Activated CD4-positive, alpha-beta T cell treated with anti-CD3 and anti-CD28 coated beads for 36 hours (primary cell): ENCODE results near the gene HSP90B1. TPM values are rescaled to one million over a fixed set of nuclear protein-coding genes. Genes with fewer than 3 reads are reported as not detected.

Experiments
- ATAC-seq: fragments of 200-7000 bp; cut with Tn5 transposase; one replicate; pipeline ENCODE4 v1.10.0; 2021; ENCODE audit warnings: mild to moderate bottlenecking, moderate library complexity
- CTCF ChIA-PET: fragments of 350-600 bp; sonication (Branson Sonifier 250); formaldehyde crosslinking; loops from one replicate; lab custom pipeline; 2021; ENCODE audit warnings: antibody characterized with exemption; lab: Charles Lee
- POLR2A ChIA-PET: fragments of 350-600 bp; sonication (Branson Sonifier 250); formaldehyde crosslinking; loops from one replicate; lab custom pipeline; 2021; ENCODE audit warnings: antibody characterized with exemption, inconsistent platforms; lab: Charles Lee
- DNase-seq: peaks from one replicate; pipeline ENCODE4 v3.0.0-alpha.2; 2020
- H3K27ac Mint-ChIP-seq: one replicate; pipeline ENCODE4 v1.8.0; 2021; ENCODE audit warnings: mixed read lengths
- H3K27me3 Mint-ChIP-seq: one replicate; pipeline ENCODE4 v1.8.0; 2021; ENCODE audit warnings: mixed read lengths
- H3K36me3 Mint-ChIP-seq: one replicate; pipeline ENCODE4 v1.8.0; 2021; ENCODE audit warnings: low read depth, mixed read lengths
- H3K4me1 Mint-ChIP-seq: one replicate; pipeline ENCODE4 v1.8.0; 2021; ENCODE audit warnings: mixed read lengths
- H3K4me3 Mint-ChIP-seq: one replicate; pipeline ENCODE4 v1.8.0; 2021; ENCODE audit warnings: mild to moderate bottlenecking, moderate library complexity, mixed read lengths
- H3K9me3 Mint-ChIP-seq: one replicate; pipeline ENCODE4 v1.8.0; 2021; ENCODE audit warnings: low read depth, mixed read lengths
- intact Hi-C, 2 experiments: fragments of 100-400 bp; cut with DNase I in 1 of 2; cut with micrococcal nuclease in 1 of 2; formaldehyde crosslinking; loops; one replicate each; pipeline versions ENCODE4 v1.14.2 to v1.15.1; 2022 to 2024; cut with DNase I, micrococcal nuclease
- total RNA-seq, 2 experiments: library from RNA; stranded (reverse); gene quantifications; one replicate each; pipeline ENCODE4 v1.2.3, GENCODE V29; 2021

HSP90B1 gene
- total RNA-seq, 2 experiments from 2014 or later = 384 to 394 TPM

DNA sequence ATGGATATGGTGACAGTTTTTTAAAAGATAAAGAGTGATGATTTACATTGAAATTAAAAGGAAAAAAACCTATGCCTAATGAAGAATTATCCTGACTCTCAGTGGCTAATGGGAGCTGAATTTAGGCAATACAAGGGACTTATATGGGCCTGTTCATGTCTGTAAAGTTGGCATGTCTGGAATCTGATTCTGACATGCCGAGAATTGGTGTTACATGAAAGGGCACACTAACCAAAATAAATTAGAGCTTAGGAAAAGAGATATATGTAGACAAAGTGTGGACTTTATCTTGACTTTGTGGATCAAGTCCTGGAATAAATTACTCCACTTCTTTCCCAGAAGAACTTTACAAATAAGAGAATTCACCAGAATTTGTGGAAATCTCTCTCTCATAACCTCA, 36.5 kb downstream of the HSP90B1 start:
- ChIA-PET POLR2A (interaction anchor here (0.6 to 4.7 kb wide), 7 partner anchors 10 to 176 kb away, joined by 3 to 50 read pairs (median 4); partner anchors contain the start of genes HSP90B1 and NFYB), CTCF (interaction anchor here (0.6 to 3.7 kb wide), 11 partner anchors 12 to 143 kb away, joined by 3 to 32 read pairs (median 4); partner anchors contain the start of gene HSP90B1)
- Mint-ChIP-seq H3K27ac (peak overlapping the region; percentile 98), H3K36me3 (peaks cover 26% of the 10 kb centered on the region), H3K4me1 (peaks cover 53% of the 10 kb centered on the region), H3K9me3 (no peaks in the 10 kb centered on the region), H3K27me3 (no peaks in the 10 kb centered on the region), H3K4me3 (peak overlapping the region; percentile 94)
- intact Hi-C loops = loop anchor here (1.0 to 10.0 kb wide), 10 partner anchors 82 to 1904 kb away; partner anchors contain the start of genes APPL2 (in 1 of the 2), EID3 (in 1 of the 2), NFYB (in 1 of the 2) and WASHC3 (in 1 of the 2)
- ATAC-seq (no peak), DNase-seq (no peak)

GRCh38 chr12:103969391-103969790, 39.2 kb downstream of the HSP90B1 start:
- H3K9me3 Mint-ChIP-seq = no peaks in the 10 kb centered on the region
- peak overlapping the region; percentile 66 for H3K27ac Mint-ChIP-seq
- H3K36me3 Mint-ChIP-seq = peaks cover 30% of the 10 kb centered on the region
- no peak overlapping the region for H3K4me3 Mint-ChIP-seq
- no peak for ATAC-seq
- H3K4me1 Mint-ChIP-seq = peaks cover 55% of the 10 kb centered on the region
- DNase-seq = no peak
- CTCF ChIA-PET = interaction anchor here (1.4 kb wide), 1 partner anchor 13 kb away, joined by 5 read pairs; no protein-coding TSS in a partner anchor
- intact Hi-C loops = loop anchor here (5.0 to 10.0 kb wide), 7 partner anchors 92 to 1907 kb away; partner anchors contain the start of genes APPL2 (in 1 of the 2), EID3 (in 1 of the 2), NFYB (in 1 of the 2) and WASHC3 (in 1 of the 2)
- no peaks in the 10 kb centered on the region for H3K27me3 Mint-ChIP-seq
- POLR2A ChIA-PET = interaction anchor here (1.2 to 1.3 kb wide), 2 partner anchors 16 to 318 kb away, joined by 3 read pairs; no protein-coding TSS in a partner anchor

DNA sequence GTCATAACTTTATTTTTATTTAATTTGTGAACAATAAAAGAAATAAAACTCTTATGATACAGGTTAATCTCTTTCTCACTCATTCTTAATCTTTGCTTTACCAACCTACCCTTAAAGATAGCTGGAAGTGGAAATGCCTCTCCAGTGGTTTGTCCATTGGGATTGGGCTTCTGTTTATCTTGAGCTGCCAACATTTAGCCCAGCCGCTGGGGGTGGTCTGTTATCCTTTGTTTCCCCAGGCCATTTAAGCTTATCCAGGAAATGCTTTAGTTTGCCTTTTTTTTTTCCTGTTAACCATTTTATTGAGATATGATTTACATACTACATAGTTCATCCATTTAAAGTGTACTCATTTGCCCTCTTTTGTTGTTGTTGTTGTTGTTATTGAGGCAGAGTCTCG, 43.7 kb downstream of the HSP90B1 start:
- Mint-ChIP-seq H3K36me3 (peaks cover 36% of the 10 kb centered on the region), H3K27me3 (no peaks in the 10 kb centered on the region), H3K4me1 (peaks cover 29% of the 10 kb centered on the region), H3K27ac (no peak overlapping the region), H3K4me3 (no peak overlapping the region), H3K9me3 (no peaks in the 10 kb centered on the region)
- POLR2A ChIA-PET = interaction anchor here (0.6 kb wide), 1 partner anchor 162 kb away, joined by 3 read pairs; no protein-coding TSS in a partner anchor
- CTCF ChIA-PET = interaction anchor here (0.9 to 1.4 kb wide), 3 partner anchors 85 to 135 kb away, joined by 3 to 8 read pairs (median 5); no protein-coding TSS in a partner anchor
- DNase-seq (no peak), ATAC-seq (no peak)
- intact Hi-C loops = no loop called here

GRCh38 chr12:103975368-103975767, 45.2 kb downstream of the HSP90B1 start:
- H3K27ac Mint-ChIP-seq = no peak overlapping the region
- CTCF ChIA-PET = no interaction called here
- H3K9me3 Mint-ChIP-seq = no peaks in the 10 kb centered on the region

GRCh38 chr12:103978384-103978982, 48.3 kb downstream of the HSP90B1 start:
- H3K27me3 Mint-ChIP-seq = no peaks in the 10 kb centered on the region
- H3K27ac Mint-ChIP-seq = no peak overlapping the region
- DNase-seq (no peak), ATAC-seq (no peak)
- H3K4me1 Mint-ChIP-seq = peaks cover 4% of the 10 kb centered on the region
- ChIA-PET POLR2A (no interaction called here), CTCF (no interaction called here)
- H3K36me3 Mint-ChIP-seq = peaks cover 51% of the 10 kb centered on the region
- intact Hi-C loops = no loop called here
- no peak overlapping the region for H3K4me3 Mint-ChIP-seq
- H3K9me3 Mint-ChIP-seq = no peaks in the 10 kb centered on the region

More at GRCh38 chr12:103975368-103975767, 45.2 kb downstream of the HSP90B1 start:
- Mint-ChIP-seq H3K4me1 (peaks cover 18% of the 10 kb centered on the region), H3K27me3 (no peaks in the 10 kb centered on the region), H3K36me3 (peaks cover 44% of the 10 kb centered on the region), H3K4me3 (no peak overlapping the region)
- POLR2A ChIA-PET = no interaction called here
- intact Hi-C loops = no loop called here
- ATAC-seq = no peak
- DNase-seq = no peak

- POLR2A ChIA-PET = no interaction called here
- DNase-seq (no peak), ATAC-seq (no peak)
- Mint-ChIP-seq H3K9me3 (no peaks in the 10 kb centered on the region), H3K27me3 (no peaks in the 10 kb centered on the region), H3K4me3 (no peak overlapping the region), H3K27ac (no peak overlapping the region), H3K4me1 (no peaks in the 10 kb centered on the region), H3K36me3 (peaks cover 26% of the 10 kb centered on the region)
- intact Hi-C loops = no loop called here
- CTCF ChIA-PET = interaction anchor here (1.3 kb wide), 1 partner anchor 11 kb away, joined by 3 read pairs; no protein-coding TSS in a partner anchor
Measured at GRCh38 chr12:103986829-103987228, 56.6 kb downstream of the HSP90B1 start.

DNA sequence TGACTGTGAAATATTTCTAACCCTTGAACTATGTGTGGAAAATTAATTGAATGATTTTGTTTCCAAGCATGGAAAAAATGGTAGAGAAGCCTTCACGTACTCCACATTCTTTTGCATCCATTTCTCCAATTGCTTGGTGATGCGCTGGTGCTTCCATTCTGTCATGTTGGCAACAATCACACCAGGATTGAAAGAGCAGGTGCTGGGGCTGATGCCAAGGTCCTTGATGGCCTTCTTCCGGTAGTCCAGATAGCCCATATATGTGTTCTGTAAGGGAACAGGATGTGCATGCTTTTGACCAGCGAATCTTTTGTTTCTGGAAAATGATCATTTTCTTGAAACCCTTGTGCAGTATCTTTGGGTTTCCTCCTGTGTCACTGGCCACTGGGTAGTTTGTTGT, 64.0 kb downstream of the HSP90B1 start:
- intact Hi-C loops = no loop called here

DNA sequence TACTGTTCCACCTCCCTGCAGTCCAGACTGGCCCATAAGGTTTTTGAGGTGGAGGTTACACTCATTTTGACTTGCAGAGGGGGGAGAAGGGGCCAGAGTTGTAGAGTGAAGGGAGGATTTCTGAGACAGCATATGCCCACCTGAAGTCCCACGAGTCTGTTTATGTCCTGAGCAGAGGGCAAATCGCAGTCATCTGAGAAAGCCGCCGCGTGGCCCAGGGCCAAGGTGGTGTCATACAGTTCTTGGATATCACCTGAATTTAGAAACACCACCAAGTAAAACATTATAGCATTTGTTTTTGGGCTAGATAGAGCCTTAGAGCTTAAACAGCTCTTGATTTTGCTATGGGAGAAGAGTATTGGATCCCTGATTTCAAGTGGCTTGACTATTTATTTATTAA, 66.4 kb downstream of the HSP90B1 start:
- no peak overlapping the region for H3K4me3 Mint-ChIP-seq
- no peak overlapping the region for H3K27ac Mint-ChIP-seq
- no peaks in the 10 kb centered on the region for H3K4me1 Mint-ChIP-seq
- H3K9me3 Mint-ChIP-seq = no peaks in the 10 kb centered on the region
- intact Hi-C loops = no loop called here
- H3K36me3 Mint-ChIP-seq = no peaks in the 10 kb centered on the region
- DNase-seq (no peak), ATAC-seq (no peak)
- POLR2A ChIA-PET = interaction anchor here (0.6 kb wide), 1 partner anchor 71 kb away, joined by 7 read pairs; no protein-coding TSS in a partner anchor
- CTCF ChIA-PET = no interaction called here
- peaks cover 10% of the 10 kb centered on the region for H3K27me3 Mint-ChIP-seq

More for the DNA sequence above, 64.0 kb downstream of the HSP90B1 start:
- ATAC-seq (no peak), DNase-seq (no peak)
- Mint-ChIP-seq H3K27me3 (peaks cover 3% of the 10 kb centered on the region), H3K27ac (no peak overlapping the region), H3K9me3 (no peaks in the 10 kb centered on the region), H3K4me3 (no peak overlapping the region), H3K36me3 (peaks cover 3% of the 10 kb centered on the region), H3K4me1 (no peaks in the 10 kb centered on the region)
- ChIA-PET POLR2A (no interaction called here), CTCF (no interaction called here)

DNA sequence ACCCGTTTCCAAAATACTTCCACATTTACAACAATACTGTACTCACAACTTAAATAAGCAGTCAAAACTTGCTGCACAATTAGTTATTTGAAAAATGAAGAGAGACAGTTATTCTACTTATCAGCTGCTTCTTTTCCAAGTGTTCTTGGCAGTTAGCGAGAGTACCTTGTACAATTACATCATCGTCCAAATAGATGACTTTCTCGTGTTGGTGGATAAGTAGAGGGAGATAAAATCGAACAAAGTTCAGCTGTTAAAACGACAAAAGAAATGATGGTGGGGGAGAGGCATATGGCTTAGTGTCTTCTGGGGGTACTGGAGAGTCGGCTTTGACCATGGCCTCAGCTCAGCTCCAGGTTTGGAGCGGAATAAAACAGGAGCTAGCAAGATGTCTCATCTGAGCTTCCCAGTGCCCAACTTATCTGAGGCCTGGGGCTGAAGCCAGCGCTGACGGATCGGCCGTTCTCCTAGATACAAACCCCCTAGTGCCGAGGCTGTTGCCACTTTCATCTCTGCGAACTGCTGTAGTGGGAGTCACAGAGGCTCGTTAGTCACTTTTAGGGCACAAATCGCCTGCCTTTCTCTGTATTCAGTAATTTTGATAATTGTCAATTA, 67.2 kb downstream of the HSP90B1 start:
- Mint-ChIP-seq H3K36me3 (no peaks in the 10 kb centered on the region), H3K4me1 (no peaks in the 10 kb centered on the region), H3K9me3 (no peaks in the 10 kb centered on the region), H3K4me3 (no peak overlapping the region), H3K27me3 (peaks cover 10% of the 10 kb centered on the region), H3K27ac (no peak overlapping the region)
- ATAC-seq (no peak), DNase-seq (no peak)
- intact Hi-C loops = no loop called here
- CTCF ChIA-PET = interaction anchor here (1.2 kb wide), 1 partner anchor 11 kb away, joined by 3 read pairs; no protein-coding TSS in a partner anchor
- POLR2A ChIA-PET = no interaction called here
